ENCODE data around the gene CRLF1. TPM values are rescaled to one million over a fixed set of nuclear protein-coding genes. Genes with fewer than 3 reads are reported as not detected.

Gene CRLF1
- total RNA-seq, 1 donor from 2014 or later, result 16.5 TPM

DNA sequence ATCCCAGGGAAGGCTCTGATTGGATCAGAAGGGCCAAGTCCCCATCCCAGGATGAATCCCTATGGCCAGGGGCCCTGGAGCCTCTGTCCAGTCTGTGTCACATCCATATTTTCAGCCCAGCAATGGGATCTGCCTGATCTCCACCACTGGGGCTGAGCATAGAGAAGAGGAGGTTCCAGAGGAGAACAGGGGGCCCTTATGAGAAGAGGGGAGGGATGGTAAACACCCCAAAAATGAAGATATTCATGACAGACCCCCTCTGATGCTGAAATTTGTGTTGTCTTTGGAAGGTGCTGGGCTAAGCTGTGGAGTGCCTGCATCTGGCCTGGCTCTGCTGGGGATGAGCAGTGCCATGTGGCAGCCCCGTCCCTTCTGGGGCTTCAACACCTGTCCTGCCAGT is 44.7 kb upstream of the CRLF1 start:
- no peak for DNase-seq (ENCODE audit: low read depth)
- Histone ChIP-seq H3K4me3 (ENCODE audit: low read depth, low read length) (no peak overlapping the region), H3K36me3 (ENCODE audit: control insufficient read depth, insufficient read depth, low read length) (no peaks in the 10 kb centered on the region), H3K27me3 (ENCODE audit: control insufficient read depth, insufficient read depth, low read length) (peaks cover 5% of the 10 kb centered on the region)
- TF ChIP-seq, protein P1, sequence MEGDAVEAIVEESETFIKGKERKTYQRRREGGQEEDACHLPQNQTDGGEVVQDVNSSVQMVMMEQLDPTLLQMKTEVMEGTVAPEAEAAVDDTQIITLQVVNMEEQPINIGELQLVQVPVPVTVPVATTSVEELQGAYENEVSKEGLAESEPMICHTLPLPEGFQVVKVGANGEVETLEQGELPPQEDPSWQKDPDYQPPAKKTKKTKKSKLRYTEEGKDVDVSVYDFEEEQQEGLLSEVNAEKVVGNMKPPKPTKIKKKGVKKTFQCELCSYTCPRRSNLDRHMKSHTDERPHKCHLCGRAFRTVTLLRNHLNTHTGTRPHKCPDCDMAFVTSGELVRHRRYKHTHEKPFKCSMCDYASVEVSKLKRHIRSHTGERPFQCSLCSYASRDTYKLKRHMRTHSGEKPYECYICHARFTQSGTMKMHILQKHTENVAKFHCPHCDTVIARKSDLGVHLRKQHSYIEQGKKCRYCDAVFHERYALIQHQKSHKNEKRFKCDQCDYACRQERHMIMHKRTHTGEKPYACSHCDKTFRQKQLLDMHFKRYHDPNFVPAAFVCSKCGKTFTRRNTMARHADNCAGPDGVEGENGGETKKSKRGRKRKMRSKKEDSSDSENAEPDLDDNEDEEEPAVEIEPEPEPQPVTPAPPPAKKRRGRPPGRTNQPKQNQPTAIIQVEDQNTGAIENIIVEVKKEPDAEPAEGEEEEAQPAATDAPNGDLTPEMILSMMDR (IDR thresholded peaks at IDR 0.05; ENCODE audit: insufficient read depth, low read length, poor library complexity, severe bottlenecking), result no peak

DNA sequence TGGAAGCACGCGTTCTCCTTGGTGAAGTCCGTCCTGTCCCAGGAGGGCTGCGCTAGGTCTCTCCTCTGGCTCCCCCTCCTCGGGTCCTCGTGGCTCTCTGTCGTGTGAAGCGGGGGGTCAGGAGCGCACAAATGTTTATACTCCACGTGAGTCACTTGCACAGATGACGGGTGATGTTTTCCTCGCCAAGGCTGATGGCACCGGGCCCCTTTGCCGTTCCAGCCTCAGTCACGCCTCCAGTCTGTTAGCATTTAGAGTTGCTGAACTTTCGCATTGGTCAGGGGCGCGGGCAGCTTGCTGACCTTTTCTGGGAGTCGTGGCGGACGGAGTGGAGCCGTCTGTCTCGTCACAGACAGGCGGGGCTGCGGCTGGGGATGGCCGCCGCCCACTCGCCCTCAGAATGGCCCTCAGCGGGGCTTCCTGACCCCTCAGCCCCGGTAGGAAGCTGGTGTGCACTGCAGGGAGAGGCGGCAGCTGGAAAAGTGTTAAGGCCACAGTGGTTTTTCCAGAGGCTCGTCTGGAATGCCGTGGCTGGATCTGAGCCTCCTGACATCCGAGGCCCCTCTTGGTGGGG is 44.0 kb upstream of the CRLF1 start:
- H3K4me3 ChIP-seq (ENCODE audit: low read depth, low read length), result no peak overlapping the region
- no peak for DNase-seq (ENCODE audit: low read depth)
- TF ChIP-seq, protein P1 (IDR thresholded peaks at IDR 0.05; ENCODE audit: insufficient read depth, low read length, poor library complexity, severe bottlenecking), result no peak
- peaks cover 5% of the 10 kb centered on the region for H3K27me3 ChIP-seq (ENCODE audit: control insufficient read depth, insufficient read depth, low read length)
- H3K36me3 ChIP-seq (ENCODE audit: control insufficient read depth, insufficient read depth, low read length), result no peaks in the 10 kb centered on the region

DNA sequence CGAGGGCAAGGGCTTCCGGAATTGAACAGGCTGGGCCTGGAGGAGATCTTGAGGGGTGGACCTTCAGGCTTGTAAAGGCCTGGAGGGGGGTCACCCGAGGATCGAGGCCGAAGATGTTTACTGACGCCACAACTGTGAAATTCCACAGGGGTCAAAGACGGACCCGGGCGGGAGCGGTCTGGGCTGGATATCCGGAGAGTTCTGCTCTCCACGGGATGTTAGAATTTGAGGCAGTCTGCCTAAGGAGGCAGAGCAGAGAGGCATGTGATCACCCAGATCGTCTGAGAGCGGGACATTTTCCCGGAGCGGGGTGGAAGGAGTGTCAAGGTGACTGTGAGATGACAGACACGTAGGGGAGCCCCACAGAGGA is 43.4 kb upstream of the CRLF1 start:
- TF ChIP-seq, protein P1 (IDR thresholded peaks at IDR 0.05; ENCODE audit: insufficient read depth, low read length, poor library complexity, severe bottlenecking), result no peak
- Histone ChIP-seq H3K4me3 (ENCODE audit: low read depth, low read length) (no peak overlapping the region), H3K27me3 (ENCODE audit: control insufficient read depth, insufficient read depth, low read length) (peaks cover 5% of the 10 kb centered on the region), H3K36me3 (ENCODE audit: control insufficient read depth, insufficient read depth, low read length) (no peaks in the 10 kb centered on the region)
- no peak for DNase-seq (ENCODE audit: low read depth)

DNA sequence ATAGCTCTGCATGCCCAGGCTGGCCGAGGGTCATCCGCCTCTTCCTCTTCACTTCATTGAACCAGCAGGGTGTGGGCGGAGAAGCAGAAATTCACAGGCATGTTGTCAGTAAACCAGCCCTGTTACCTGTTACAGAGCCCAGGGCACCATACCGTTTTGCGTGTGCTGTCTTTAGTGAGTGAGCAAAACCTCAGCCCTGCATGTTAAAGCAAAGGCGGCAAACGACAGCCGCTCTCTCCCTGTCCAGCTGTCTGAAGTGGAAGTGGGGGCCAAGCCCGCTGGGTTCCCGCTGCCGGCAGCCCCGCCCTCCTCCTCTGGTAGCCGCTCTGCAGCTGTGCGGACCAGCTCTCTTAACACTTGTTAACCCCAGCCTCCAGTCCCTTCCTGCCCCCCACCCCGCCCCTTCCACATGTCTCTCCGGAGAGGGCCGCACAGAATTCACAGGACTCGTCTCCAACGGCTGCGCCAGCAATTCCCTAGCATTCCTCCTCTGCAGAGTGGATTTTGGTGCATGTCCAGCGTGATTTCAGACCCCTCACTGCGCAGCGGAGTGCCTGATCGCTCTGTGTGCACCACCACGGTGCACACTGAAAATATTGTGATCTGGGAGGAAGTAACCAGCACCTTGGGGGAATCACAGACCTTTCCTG is 42.9 kb upstream of the CRLF1 start:
- Histone ChIP-seq H3K36me3 (ENCODE audit: control insufficient read depth, insufficient read depth, low read length) (no peaks in the 10 kb centered on the region), H3K27me3 (ENCODE audit: control insufficient read depth, insufficient read depth, low read length) (peaks cover 5% of the 10 kb centered on the region), H3K4me3 (ENCODE audit: low read depth, low read length) (no peak overlapping the region)
- TF ChIP-seq, protein P1 (IDR thresholded peaks at IDR 0.05; ENCODE audit: insufficient read depth, low read length, poor library complexity, severe bottlenecking), result no peak
- DNase-seq (ENCODE audit: low read depth), result no peak

DNA sequence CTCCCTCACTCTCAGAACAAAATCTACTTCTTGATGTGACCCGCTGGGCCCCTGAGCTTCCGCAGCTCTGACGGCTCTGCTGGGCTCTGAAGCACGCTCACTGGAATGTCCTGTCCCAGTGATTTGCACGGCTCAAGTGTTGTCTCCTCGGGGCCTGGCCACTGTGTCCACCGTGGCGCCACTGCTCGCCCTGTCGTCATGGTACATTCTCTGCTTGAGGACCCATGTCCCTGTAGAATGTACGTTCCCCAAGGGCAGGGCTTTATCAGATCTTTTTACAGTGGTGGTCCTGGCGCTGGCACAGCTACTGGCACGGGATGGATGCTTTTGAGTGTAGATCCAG is 42.3 kb upstream of the CRLF1 start:
- no peak overlapping the region for H3K4me3 ChIP-seq (ENCODE audit: low read depth, low read length)
- no peaks in the 10 kb centered on the region for H3K36me3 ChIP-seq (ENCODE audit: control insufficient read depth, insufficient read depth, low read length)
- H3K27me3 ChIP-seq (ENCODE audit: control insufficient read depth, insufficient read depth, low read length), result peaks cover 5% of the 10 kb centered on the region
- DNase-seq (ENCODE audit: low read depth), result no peak
- TF ChIP-seq, protein P1 (IDR thresholded peaks at IDR 0.05; ENCODE audit: insufficient read depth, low read length, poor library complexity, severe bottlenecking), result no peak

DNA sequence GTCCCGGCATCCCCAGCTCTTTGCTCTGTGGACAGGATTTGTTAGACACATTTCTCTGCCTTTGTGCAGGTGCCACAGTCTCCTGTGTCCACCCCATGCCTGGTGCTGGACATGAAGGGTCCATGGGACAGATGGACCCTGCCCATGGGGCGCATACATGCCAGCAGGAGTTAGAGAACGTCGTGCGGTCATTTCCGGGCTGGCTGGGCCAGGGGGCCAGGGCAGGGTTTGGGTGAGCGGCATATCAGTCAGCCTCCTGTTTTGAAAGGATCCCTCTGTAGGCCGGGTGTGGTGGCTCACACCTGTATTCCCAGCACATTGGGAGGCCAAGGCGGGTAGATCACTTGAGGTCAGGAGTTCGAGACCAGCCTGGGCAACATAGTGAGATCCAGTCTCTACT is 41.2 kb upstream of the CRLF1 start:
- DNase-seq (ENCODE audit: low read depth), result no peak
- TF ChIP-seq, protein P1 (IDR thresholded peaks at IDR 0.05; ENCODE audit: insufficient read depth, low read length, poor library complexity, severe bottlenecking), result no peak
- Histone ChIP-seq H3K36me3 (ENCODE audit: control insufficient read depth, insufficient read depth, low read length) (no peaks in the 10 kb centered on the region), H3K4me3 (ENCODE audit: low read depth, low read length) (no peak overlapping the region), H3K27me3 (ENCODE audit: control insufficient read depth, insufficient read depth, low read length) (peaks cover 5% of the 10 kb centered on the region)

All from kidney epithelial cell (primary cell).